ENCODE measurements around the gene FBXW8.

Gene FBXW8

DNA sequence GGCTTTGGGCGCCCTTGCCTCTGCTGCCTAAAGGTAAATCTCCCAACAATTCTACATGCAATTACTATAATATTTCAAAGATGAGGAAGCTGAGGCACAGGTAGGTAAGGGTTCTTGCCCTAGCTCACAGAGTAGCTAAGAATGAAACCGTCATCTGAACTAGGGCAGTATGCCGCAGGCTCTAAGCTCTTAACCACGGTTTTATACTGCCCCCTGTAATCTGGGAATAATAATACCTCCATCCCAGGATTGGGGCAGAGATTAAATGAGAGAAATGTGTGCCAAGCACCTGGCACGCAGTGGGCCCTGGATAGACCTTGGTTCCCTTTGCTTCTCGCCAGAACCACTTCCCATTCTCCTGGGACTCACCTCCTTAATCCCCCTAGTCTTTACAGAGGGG is 28.0 kb upstream of the FBXW8 start:
- DNase-seq (ENCODE audit: low read depth in 1 of 2, low spot score in 1 of 2): no peak
- H3K4me3 ChIP-seq (replicated peaks; ENCODE audit: insufficient read depth, low read length): no peak overlapping the region
- H3K27ac ChIP-seq (replicated peaks): no peak overlapping the region
- TF ChIP-seq SPI1 (IDR thresholded peaks at IDR 0.05; ENCODE audit: borderline replicate concordance, low read depth) (no peak), POLR2AphosphoS5 (IDR thresholded peaks at IDR 0.05; ENCODE audit: low read depth) (no peak), GABPA (IDR thresholded peaks at IDR 0.05; ENCODE audit: low read depth) (no peak)
- TF ChIP-seq, protein P1, sequence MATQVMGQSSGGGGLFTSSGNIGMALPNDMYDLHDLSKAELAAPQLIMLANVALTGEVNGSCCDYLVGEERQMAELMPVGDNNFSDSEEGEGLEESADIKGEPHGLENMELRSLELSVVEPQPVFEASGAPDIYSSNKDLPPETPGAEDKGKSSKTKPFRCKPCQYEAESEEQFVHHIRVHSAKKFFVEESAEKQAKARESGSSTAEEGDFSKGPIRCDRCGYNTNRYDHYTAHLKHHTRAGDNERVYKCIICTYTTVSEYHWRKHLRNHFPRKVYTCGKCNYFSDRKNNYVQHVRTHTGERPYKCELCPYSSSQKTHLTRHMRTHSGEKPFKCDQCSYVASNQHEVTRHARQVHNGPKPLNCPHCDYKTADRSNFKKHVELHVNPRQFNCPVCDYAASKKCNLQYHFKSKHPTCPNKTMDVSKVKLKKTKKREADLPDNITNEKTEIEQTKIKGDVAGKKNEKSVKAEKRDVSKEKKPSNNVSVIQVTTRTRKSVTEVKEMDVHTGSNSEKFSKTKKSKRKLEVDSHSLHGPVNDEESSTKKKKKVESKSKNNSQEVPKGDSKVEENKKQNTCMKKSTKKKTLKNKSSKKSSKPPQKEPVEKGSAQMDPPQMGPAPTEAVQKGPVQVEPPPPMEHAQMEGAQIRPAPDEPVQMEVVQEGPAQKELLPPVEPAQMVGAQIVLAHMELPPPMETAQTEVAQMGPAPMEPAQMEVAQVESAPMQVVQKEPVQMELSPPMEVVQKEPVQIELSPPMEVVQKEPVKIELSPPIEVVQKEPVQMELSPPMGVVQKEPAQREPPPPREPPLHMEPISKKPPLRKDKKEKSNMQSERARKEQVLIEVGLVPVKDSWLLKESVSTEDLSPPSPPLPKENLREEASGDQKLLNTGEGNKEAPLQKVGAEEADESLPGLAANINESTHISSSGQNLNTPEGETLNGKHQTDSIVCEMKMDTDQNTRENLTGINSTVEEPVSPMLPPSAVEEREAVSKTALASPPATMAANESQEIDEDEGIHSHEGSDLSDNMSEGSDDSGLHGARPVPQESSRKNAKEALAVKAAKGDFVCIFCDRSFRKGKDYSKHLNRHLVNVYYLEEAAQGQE (IDR thresholded peaks at IDR 0.05; ENCODE audit: insufficient replicate concordance, low read depth): no peak
- TF ChIP-seq, protein P2, sequence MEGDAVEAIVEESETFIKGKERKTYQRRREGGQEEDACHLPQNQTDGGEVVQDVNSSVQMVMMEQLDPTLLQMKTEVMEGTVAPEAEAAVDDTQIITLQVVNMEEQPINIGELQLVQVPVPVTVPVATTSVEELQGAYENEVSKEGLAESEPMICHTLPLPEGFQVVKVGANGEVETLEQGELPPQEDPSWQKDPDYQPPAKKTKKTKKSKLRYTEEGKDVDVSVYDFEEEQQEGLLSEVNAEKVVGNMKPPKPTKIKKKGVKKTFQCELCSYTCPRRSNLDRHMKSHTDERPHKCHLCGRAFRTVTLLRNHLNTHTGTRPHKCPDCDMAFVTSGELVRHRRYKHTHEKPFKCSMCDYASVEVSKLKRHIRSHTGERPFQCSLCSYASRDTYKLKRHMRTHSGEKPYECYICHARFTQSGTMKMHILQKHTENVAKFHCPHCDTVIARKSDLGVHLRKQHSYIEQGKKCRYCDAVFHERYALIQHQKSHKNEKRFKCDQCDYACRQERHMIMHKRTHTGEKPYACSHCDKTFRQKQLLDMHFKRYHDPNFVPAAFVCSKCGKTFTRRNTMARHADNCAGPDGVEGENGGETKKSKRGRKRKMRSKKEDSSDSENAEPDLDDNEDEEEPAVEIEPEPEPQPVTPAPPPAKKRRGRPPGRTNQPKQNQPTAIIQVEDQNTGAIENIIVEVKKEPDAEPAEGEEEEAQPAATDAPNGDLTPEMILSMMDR (IDR thresholded peaks at IDR 0.05; ENCODE audit: insufficient read depth, low read length): no peak
- peaks cover 52% of the 10 kb centered on the region for H3K27me3 ChIP-seq (ENCODE audit: insufficient read depth, poor library complexity, severe bottlenecking)

DNA sequence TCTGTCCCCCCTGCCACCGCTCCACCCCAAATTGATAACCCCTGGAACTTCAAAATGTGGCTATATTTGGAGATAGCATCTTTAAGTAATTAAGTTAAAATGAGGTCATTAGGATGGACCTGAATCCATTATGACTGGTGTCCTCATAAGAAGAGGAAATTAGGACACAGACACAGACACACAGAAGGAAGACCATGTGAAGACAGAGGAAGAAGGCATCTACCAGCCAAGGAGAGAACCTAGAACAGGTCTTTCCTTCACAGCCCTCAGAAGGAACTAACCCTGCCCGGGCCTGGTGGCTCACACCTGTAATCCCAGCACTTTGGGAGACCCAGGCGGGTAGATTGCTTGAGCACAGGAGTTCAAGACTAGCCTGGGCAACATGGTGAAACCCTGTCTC is 25.9 kb upstream of the FBXW8 start:
- H3K27ac ChIP-seq (replicated peaks): peak overlapping the region; percentile 83
- peaks cover 33% of the 10 kb centered on the region for H3K27me3 ChIP-seq (ENCODE audit: insufficient read depth, poor library complexity, severe bottlenecking)
- TF ChIP-seq, protein P2 (IDR thresholded peaks at IDR 0.05; ENCODE audit: insufficient read depth, low read length): no peak
- peak in 1 of 2 experiments; percentile 57 for DNase-seq (ENCODE audit: low read depth in 1 of 2, low spot score in 1 of 2)
- no peak overlapping the region for H3K4me3 ChIP-seq (replicated peaks; ENCODE audit: insufficient read depth, low read length)

DNA sequence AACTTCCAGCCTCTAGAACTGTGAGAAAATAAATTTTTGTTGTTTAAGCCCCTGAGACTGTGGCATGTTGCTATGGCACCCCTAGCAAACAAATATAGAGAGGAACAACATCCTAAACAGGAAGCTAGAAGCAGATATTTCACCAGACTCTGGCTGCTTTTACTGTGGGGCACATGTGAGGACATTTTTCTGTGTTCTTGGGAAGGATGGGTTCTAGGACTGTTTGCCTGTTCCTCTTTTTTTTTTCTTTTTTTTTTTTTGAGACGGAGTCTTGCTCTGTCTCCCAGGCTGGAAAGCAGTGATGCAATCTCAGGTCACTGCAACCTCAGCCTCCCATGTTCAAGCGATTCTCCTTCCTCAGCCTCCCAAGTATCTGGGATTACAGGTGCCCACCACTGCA is 25.3 kb upstream of the FBXW8 start:
- DNase-seq (ENCODE audit: low read depth in 1 of 2, low spot score in 1 of 2): peak; percentile 84 to 86
- H3K4me3 ChIP-seq (replicated peaks; ENCODE audit: insufficient read depth, low read length): no peak overlapping the region
- peaks cover 27% of the 10 kb centered on the region for H3K27me3 ChIP-seq (ENCODE audit: insufficient read depth, poor library complexity, severe bottlenecking)
- peak overlapping the region; percentile 83 for H3K27ac ChIP-seq (replicated peaks)
- TF ChIP-seq SPI1 (IDR thresholded peaks at IDR 0.05; ENCODE audit: borderline replicate concordance, low read depth) (peak; percentile 92), POLR2AphosphoS5 (IDR thresholded peaks at IDR 0.05; ENCODE audit: low read depth) (peak; percentile 38; the same call in 1 of the 2 replicates), GABPA (IDR thresholded peaks at IDR 0.05; ENCODE audit: low read depth) (no peak)
- TF ChIP-seq, protein P1 (IDR thresholded peaks at IDR 0.05; ENCODE audit: insufficient replicate concordance, low read depth): no peak
- TF ChIP-seq, protein P2 (IDR thresholded peaks at IDR 0.05; ENCODE audit: insufficient read depth, low read length): no peak

DNA sequence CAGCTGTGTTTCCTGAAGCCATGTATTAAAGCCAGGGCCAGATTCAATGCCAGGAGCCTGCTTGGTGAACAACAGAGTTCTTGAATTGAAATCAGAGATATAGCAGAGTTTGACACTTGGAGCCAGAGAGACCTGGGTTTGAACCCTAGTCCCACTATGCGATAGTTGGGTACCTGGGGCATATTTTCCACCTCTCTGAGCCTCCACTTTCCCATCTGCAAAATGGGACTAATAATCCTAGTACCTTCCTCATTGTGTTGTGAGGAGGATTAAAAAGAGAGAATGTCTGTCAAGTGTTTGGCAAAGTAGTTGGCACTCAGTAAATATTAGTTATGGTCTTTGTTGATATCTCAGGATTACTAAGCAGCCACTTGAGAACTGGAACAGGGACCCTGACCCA is 23.5 kb upstream of the FBXW8 start:
- TF ChIP-seq, protein P2 (IDR thresholded peaks at IDR 0.05; ENCODE audit: insufficient read depth, low read length): no peak
- TF ChIP-seq SPI1 (IDR thresholded peaks at IDR 0.05; ENCODE audit: borderline replicate concordance, low read depth) (no peak), POLR2AphosphoS5 (IDR thresholded peaks at IDR 0.05; ENCODE audit: low read depth) (no peak)
- TF ChIP-seq, protein P1 (IDR thresholded peaks at IDR 0.05; ENCODE audit: insufficient replicate concordance, low read depth): no peak
- Histone ChIP-seq H3K27me3 (ENCODE audit: insufficient read depth, poor library complexity, severe bottlenecking) (peaks cover 15% of the 10 kb centered on the region), H3K27ac (replicated peaks) (no peak overlapping the region), H3K4me3 (replicated peaks; ENCODE audit: insufficient read depth, low read length) (no peak overlapping the region)
- DNase-seq (ENCODE audit: low read depth in 1 of 2, low spot score in 1 of 2): no peak

Data from HL-60 (cell line).